ENCODE results near the gene PPAN. TPM values are rescaled to one million over a fixed set of nuclear protein-coding genes. Genes with fewer than 3 reads are reported as not detected.

The PPAN gene
- polyA plus RNA-seq, 1 donor = 30.6 TPM

- no peak for DNase-seq
Measured at GRCh38 chr19:10113964-10114650, 7.9 kb downstream of the PPAN start.

GRCh38 chr19:10114651-10115391 is 8.7 kb downstream of the PPAN start:
- DNase-seq = no peak

- no peak for DNase-seq
Measured at GRCh38 chr19:10115392-10116084, 9.4 kb downstream of the PPAN start.

GRCh38 chr19:10116085-10116865 is 10.1 kb downstream of the PPAN start:
- no peak for DNase-seq

- no peak for DNase-seq
Measured at GRCh38 chr19:10116866-10117616, 10.9 kb downstream of the PPAN start.

GRCh38 chr19:10118960-10119359 is 12.8 kb downstream of the PPAN start:
- DNase-seq = no peak

- peak; percentile 59 for DNase-seq
Measured at GRCh38 chr19:10120538-10121189, 14.5 kb downstream of the PPAN start.

- DNase-seq = no peak
Measured at GRCh38 chr19:10122045-10122444, 15.9 kb downstream of the PPAN start.

- no peak for DNase-seq
Measured at GRCh38 chr19:10124429-10124828, 18.3 kb downstream of the PPAN start.

- no peak for DNase-seq
Measured at GRCh38 chr19:10126213-10126639, 20.1 kb downstream of the PPAN start.

GRCh38 chr19:10132905-10133304 is 26.7 kb downstream of the PPAN start:
- DNase-seq = no peak

- DNase-seq = no peak
Measured at GRCh38 chr19:10133596-10133995, 27.4 kb downstream of the PPAN start.

GRCh38 chr19:10134040-10134439 is 27.9 kb downstream of the PPAN start:
- no peak for DNase-seq

- DNase-seq = no peak
Measured at GRCh38 chr19:10135551-10136334, 29.6 kb downstream of the PPAN start.

- no peak for DNase-seq
Measured at GRCh38 chr19:10136936-10137335, 30.8 kb downstream of the PPAN start.

GRCh38 chr19:10137751-10138682 is 31.9 kb downstream of the PPAN start:
- DNase-seq = no peak

GRCh38 chr19:10138879-10139795 is 33.0 kb downstream of the PPAN start:
- DNase-seq = no peak

GRCh38 chr19:10139952-10140351 is 33.8 kb downstream of the PPAN start:
- no peak for DNase-seq
